A673 (cell line): Measurements from ENCODE around the gene TSPEAR.

Source experiments
- EZH2 ChIP-seq: fragments of 200-600 bp; sonication (generic); IDR thresholded peaks from 2 replicates; pipeline ENCODE4 v1.6.1; 2017; ENCODE audit warnings: borderline replicate concordance, low read depth, mild to moderate bottlenecking, mixed read lengths, antibody characterized with exemption, low read length; ENCODE audit not compliant: poor library complexity, severe bottlenecking
- TF ChIP-seq, protein P1 (sequence below): fragments of 300-800, 200-600 bp; sonication (generic); conservative IDR thresholded peaks from 2 replicates; pipeline ENCODE4 v1.5.1; 2017; ENCODE audit warnings: low read depth, mild to moderate bottlenecking, antibody characterized with exemption, low read length, moderate library complexity, mixed read lengths

DNA sequence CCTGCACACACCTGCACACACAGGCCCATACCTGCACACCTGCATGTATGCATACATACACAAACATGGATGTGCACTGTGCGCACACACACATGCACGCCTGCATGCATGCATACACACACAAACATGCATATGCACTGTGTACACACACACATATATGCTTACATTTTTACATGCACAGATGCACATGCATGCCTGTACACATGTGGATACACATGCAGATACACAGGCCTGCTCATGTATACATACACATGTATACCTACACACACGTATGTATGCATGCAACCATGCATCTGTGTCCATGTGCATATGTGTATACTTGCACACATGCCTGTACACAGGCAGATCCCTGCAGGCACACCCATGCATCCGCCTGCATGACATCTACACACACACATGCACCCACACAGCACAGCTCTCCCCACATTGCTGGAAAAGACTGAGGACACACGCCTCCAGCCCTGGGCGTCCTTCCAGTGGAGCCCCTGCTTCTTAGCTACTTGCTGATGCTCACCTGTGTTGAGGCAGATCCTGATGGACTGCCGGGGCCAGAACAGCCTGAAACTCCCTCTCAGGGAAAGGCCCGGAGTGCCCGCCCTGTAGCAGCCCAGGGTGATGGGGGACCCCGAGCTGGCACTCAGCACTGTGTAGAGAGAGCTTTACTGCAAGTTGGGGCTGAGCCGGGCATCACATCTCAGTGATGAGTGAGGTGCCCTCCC is 200.0 kb downstream of the TSPEAR start:
- TF ChIP-seq, protein P1, sequence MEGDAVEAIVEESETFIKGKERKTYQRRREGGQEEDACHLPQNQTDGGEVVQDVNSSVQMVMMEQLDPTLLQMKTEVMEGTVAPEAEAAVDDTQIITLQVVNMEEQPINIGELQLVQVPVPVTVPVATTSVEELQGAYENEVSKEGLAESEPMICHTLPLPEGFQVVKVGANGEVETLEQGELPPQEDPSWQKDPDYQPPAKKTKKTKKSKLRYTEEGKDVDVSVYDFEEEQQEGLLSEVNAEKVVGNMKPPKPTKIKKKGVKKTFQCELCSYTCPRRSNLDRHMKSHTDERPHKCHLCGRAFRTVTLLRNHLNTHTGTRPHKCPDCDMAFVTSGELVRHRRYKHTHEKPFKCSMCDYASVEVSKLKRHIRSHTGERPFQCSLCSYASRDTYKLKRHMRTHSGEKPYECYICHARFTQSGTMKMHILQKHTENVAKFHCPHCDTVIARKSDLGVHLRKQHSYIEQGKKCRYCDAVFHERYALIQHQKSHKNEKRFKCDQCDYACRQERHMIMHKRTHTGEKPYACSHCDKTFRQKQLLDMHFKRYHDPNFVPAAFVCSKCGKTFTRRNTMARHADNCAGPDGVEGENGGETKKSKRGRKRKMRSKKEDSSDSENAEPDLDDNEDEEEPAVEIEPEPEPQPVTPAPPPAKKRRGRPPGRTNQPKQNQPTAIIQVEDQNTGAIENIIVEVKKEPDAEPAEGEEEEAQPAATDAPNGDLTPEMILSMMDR, result no peak
- no peak for TF ChIP-seq EZH2
